ENCODE data around the gene RP2. TPM values are rescaled to one million over a fixed set of nuclear protein-coding genes. Genes with fewer than 3 reads are reported as not detected.

RP2 gene
- total RNA-seq, 1 donor from 2014 or later: 7.0 TPM

DNA sequence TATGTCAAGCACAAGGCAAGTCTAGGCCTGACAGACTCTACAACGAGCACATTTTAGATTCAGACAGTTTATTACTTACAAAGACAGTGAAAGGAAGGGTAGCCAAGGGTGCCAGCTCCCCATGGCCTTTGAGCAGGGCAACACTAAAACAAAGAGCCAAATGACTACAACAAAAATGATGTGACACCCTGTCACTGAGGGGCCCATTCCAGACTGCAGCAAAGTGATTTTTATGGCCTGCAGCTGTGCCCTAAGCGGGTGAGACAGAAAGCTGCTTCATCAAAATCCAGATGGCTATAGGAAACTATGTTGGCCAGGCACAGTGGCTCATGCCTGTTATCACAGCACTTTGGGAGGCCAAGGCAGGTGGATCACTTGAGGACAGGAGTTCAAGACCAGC, 13.4 kb upstream of the RP2 start:
- H3K4me3 ChIP-seq (ENCODE audit: low read depth, low read length): no peak overlapping the region
- no peak for DNase-seq (ENCODE audit: low read depth)
- TF ChIP-seq, protein P1, sequence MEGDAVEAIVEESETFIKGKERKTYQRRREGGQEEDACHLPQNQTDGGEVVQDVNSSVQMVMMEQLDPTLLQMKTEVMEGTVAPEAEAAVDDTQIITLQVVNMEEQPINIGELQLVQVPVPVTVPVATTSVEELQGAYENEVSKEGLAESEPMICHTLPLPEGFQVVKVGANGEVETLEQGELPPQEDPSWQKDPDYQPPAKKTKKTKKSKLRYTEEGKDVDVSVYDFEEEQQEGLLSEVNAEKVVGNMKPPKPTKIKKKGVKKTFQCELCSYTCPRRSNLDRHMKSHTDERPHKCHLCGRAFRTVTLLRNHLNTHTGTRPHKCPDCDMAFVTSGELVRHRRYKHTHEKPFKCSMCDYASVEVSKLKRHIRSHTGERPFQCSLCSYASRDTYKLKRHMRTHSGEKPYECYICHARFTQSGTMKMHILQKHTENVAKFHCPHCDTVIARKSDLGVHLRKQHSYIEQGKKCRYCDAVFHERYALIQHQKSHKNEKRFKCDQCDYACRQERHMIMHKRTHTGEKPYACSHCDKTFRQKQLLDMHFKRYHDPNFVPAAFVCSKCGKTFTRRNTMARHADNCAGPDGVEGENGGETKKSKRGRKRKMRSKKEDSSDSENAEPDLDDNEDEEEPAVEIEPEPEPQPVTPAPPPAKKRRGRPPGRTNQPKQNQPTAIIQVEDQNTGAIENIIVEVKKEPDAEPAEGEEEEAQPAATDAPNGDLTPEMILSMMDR (conservative IDR thresholded peaks at IDR 0.05; ENCODE audit: low read depth, low read length): no peak

DNA sequence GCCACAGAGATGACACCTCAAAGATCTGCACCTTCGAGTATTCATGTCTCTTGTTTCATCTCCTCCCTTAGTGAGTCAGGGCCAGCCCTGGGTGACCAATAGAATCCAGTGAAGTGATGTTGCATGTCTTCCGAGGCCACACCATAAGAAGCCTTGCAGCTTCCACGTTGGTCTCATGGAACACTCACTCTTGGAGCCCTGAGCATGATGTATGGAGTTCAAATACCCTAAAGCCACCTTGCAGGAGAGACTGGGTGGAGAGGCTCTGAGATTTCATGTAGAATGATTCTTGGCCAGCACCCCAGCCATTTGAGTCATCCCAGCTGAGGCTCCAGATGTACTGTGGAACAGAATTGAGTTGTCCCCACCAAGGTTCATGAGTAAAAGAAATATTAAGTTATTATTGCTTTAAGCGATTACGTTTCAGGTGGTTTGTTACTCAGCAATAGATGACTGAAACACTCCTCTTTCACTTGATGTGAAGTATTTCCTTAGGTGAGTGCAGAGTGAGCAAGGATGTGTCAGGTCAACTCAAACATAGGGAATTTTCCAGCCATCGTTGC, 5.0 kb upstream of the RP2 start:
- no peak overlapping the region for H3K4me3 ChIP-seq (ENCODE audit: low read depth, low read length)
- DNase-seq (ENCODE audit: low read depth): no peak
- TF ChIP-seq, protein P1 (conservative IDR thresholded peaks at IDR 0.05; ENCODE audit: low read depth, low read length): no peak

DNA sequence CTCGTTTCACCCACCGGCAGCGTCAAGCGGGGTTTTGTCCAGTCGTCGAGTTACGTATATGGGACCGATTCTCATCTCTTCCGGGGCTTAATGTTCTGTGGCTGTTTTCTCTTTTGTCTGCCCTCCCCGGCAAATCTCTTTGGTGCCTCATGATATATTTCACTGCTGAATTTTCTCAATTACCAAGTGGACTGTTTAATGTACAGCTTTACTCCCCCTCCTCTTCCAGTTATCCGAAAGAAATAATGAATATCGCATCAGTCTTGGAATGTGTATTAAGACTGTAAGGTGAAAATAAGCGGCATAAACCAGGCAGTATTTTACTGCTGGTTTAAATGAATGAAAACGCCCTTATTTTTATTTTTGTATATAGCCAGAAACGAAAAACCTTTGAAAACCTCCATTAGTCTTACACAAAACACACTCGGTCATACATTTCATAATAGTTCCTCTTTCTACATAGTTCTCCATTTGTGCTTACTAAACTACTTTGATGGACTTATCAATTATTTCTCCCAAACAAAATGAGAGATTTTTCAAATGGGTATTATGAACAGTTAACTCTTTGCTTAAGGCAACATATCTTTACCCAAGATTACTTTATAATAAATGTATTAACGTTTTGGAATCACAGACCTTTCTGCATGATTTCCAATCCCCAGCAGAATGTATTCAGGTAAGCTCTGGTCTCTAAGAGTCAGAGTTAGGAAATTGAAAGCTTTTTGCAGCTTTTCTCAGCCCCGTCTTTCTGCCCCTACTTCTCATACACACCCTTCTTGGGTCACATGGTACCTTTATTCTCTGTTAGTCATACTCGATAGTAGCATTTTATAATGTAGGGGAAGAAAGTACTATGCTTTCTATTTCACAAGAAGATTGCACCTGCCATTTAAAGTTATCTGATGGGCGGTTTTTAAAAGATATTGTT, 979 bp downstream of the RP2 start:
- peak overlapping the region; percentile 81 for H3K4me3 ChIP-seq (ENCODE audit: low read depth, low read length)
- TF ChIP-seq, protein P1 (conservative IDR thresholded peaks at IDR 0.05; ENCODE audit: low read depth, low read length): no peak
- no peak for DNase-seq (ENCODE audit: low read depth)

DNA sequence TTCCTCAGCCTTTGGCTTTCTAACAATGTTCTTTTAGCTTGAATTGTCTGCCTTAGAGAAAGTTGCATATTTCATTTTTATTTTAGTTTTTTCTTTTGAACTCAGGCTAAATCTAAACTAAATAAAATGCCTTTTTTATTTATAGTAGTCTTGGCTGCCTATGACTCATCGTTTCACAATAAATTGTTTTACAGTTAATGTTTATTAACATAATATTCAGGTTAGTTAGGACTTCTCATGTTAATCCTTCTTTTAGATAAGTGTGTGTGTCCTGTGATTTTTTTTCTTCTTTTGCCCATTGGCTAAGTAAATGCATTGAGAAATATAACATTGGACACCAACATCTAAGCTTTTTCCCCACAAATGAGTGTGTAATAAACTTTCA, 1.6 kb downstream of the RP2 start:
- TF ChIP-seq, protein P1 (conservative IDR thresholded peaks at IDR 0.05; ENCODE audit: low read depth, low read length): no peak
- DNase-seq (ENCODE audit: low read depth): no peak
- H3K4me3 ChIP-seq (ENCODE audit: low read depth, low read length): peak overlapping the region; percentile 81

DNA sequence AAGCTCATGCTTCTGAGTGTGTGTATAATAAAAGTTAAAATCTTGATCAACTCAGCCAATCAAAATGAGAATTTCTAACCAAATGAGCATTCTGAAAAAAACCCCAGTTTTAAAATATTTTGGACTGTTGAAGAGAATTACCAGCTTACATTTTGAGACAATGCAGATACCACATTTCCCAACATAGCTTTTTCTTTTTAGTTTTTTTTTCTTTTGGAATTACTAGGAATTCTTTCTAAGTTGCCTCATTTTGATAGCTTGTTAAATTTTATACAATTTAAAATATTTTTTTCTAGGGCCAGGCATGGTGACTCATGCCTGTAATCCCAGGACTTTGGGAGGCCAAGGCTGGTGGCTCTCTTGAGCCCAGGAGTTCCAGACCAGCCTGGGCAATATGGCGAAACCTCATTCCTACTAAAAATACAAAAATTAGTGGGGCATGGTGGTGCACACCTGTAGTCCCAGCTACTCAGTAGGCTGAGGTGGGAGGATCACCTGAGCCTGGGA, 2.2 kb downstream of the RP2 start:
- H3K4me3 ChIP-seq (ENCODE audit: low read depth, low read length): peak overlapping the region; percentile 81
- TF ChIP-seq, protein P1 (conservative IDR thresholded peaks at IDR 0.05; ENCODE audit: low read depth, low read length): no peak
- DNase-seq (ENCODE audit: low read depth): no peak

DNA sequence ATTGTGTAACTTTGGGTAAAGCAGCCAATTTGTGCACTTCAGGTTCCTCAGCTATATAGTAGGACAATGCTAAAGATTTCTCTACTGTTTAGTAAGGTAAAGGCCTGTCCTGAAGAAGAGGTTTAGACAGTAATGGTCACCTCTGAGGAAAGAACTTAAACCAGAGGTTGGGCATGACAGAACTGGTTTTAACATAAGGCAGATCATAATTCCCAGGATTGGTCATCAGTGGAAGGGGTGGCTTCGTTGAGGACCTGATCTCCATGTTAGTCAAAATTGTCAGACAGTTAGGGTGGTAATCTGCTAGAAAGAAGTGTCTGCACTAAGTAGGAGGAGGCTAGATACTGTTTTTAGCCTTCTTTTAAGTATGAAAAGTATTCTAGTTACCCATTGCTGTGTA, 4.1 kb downstream of the RP2 start:
- TF ChIP-seq, protein P1 (conservative IDR thresholded peaks at IDR 0.05; ENCODE audit: low read depth, low read length): no peak
- no peak for DNase-seq (ENCODE audit: low read depth)
- no peak overlapping the region for H3K4me3 ChIP-seq (ENCODE audit: low read depth, low read length)

Data from epithelial cell of proximal tubule (primary cell).